ENCODE data around the gene GLIS1.

- TF ChIP-seq EZH2 (IDR thresholded peaks at IDR 0.05; ENCODE audit: insufficient read depth, poor library complexity, severe bottlenecking) (no peak), EZH2phosphoT487 (IDR thresholded peaks at IDR 0.05; ENCODE audit: insufficient read depth, low read depth) (no peak)
Observed at GRCh38 chr1:53731779-53732305, 7.1 kb downstream of the GLIS1 start.

All from GM23248 (cell line).